Measurements from ENCODE around the gene SH3RF3.

Gene SH3RF3

GRCh38 chr2:109372614-109373013 is 243.6 kb downstream of the SH3RF3 start:
- no peak overlapping the region for H2BK5ac ChIP-seq (ENCODE audit: low read length)
- no peak overlapping the region for H3K18ac ChIP-seq (ENCODE audit: low read length)
- peaks cover 4% of the 10 kb centered on the region in 2 donors for H3K4me1 ChIP-seq (ENCODE audit: control insufficient read depth in 2 of 2, insufficient read depth in 1 of 2, low read depth in 1 of 2, low read length in 2 of 2)
- H2BK15ac ChIP-seq (ENCODE audit: low read length) = no peak overlapping the region
- H3K14ac ChIP-seq (ENCODE audit: low read length) = no peak overlapping the region
- no peak overlapping the region for H2AK5ac ChIP-seq (ENCODE audit: low read depth, low read length)
- no peak overlapping the region for H3K23ac ChIP-seq (ENCODE audit: low read depth, low read length, poor library complexity)
- no peak overlapping the region for H3K27ac ChIP-seq (replicated peaks; ENCODE audit: low read length)
- no peak overlapping the region for H2BK12ac ChIP-seq (ENCODE audit: low read length)
- H2BK120ac ChIP-seq (ENCODE audit: low read depth, low read length) = no peak overlapping the region
- H4K91ac ChIP-seq (ENCODE audit: low read depth, low read length, poor library complexity) = no peak overlapping the region
- H3K79me1 ChIP-seq (ENCODE audit: low read depth, low read length) = no peaks in the 10 kb centered on the region
- no peak overlapping the region for H2AFZ ChIP-seq (ENCODE audit: low read length)
- no peak overlapping the region for H3K4me3 ChIP-seq (ENCODE audit: low read length in 2 of 2)
- H3K9me3 ChIP-seq (replicated peaks in 1 of 2; ENCODE audit: control insufficient read depth in 2 of 2, insufficient read depth in 1 of 2, low read depth in 1 of 2, low read length in 2 of 2) = no peaks in the 10 kb centered on the region
- no peaks in the 10 kb centered on the region for H3K36me3 ChIP-seq (replicated peaks in 1 of 2; ENCODE audit: control insufficient read depth in 2 of 2, insufficient read depth in 2 of 2, low read length in 2 of 2)
- H3K4me2 ChIP-seq (ENCODE audit: insufficient read depth, low read length, poor library complexity, severe bottlenecking) = no peak overlapping the region
- no peak overlapping the region for H4K8ac ChIP-seq (ENCODE audit: low read depth, low read length)
- DNase-seq (ENCODE audit: low spot score) = no peak
- H3K27me3 ChIP-seq (ENCODE audit: control insufficient read depth in 3 of 3, insufficient read depth in 3 of 3, low read depth in 1 of 3, low read length in 3 of 3) = no peaks in the 10 kb centered on the region
- no CpG with 5 or more reads among the region's 7 CpGs for WGBS, 2 donors (ENCODE audit: extremely low coverage in 2 of 2, insufficient read length in 2 of 2, insufficient replicate concordance in 1 of 2)
- no peak overlapping the region for H3K4ac ChIP-seq (ENCODE audit: low read length)
- H3K9ac ChIP-seq (ENCODE audit: low read depth, low read length, poor library complexity) = no peak overlapping the region

GRCh38 chr2:109373791-109374547 is 245.0 kb downstream of the SH3RF3 start:
- Histone ChIP-seq H4K8ac (ENCODE audit: low read depth, low read length) (no peak overlapping the region), H2AK5ac (ENCODE audit: low read depth, low read length) (peak overlapping the region; percentile 30), H3K9ac (ENCODE audit: low read depth, low read length, poor library complexity) (no peak overlapping the region), H3K4me3 (ENCODE audit: low read length in 2 of 2) (no peak overlapping the region), H3K36me3 (replicated peaks in 1 of 2; ENCODE audit: control insufficient read depth in 2 of 2, insufficient read depth in 2 of 2, low read length in 2 of 2) (no peaks in the 10 kb centered on the region), H3K27me3 (ENCODE audit: control insufficient read depth in 3 of 3, insufficient read depth in 3 of 3, low read depth in 1 of 3, low read length in 3 of 3) (peaks cover 0 to 4% (median 0%) of the 10 kb centered on the region in 3 experiments), H3K4ac (ENCODE audit: low read length) (no peak overlapping the region), H2BK5ac (ENCODE audit: low read length) (no peak overlapping the region), H3K4me1 (ENCODE audit: control insufficient read depth in 2 of 2, insufficient read depth in 1 of 2, low read depth in 1 of 2, low read length in 2 of 2) (peaks cover 4% of the 10 kb centered on the region in 2 donors), H3K14ac (ENCODE audit: low read length) (no peak overlapping the region), H3K27ac (replicated peaks; ENCODE audit: low read length) (no peak overlapping the region), H4K91ac (ENCODE audit: low read depth, low read length, poor library complexity) (no peak overlapping the region), H2BK120ac (ENCODE audit: low read depth, low read length) (no peak overlapping the region), H3K23ac (ENCODE audit: low read depth, low read length, poor library complexity) (peak overlapping the region; percentile 25), H2BK15ac (ENCODE audit: low read length) (no peak overlapping the region), H3K4me2 (ENCODE audit: insufficient read depth, low read length, poor library complexity, severe bottlenecking) (no peak overlapping the region), H3K18ac (ENCODE audit: low read length) (peak overlapping the region; percentile 24), H2BK12ac (ENCODE audit: low read length) (no peak overlapping the region), H3K79me1 (ENCODE audit: low read depth, low read length) (no peaks in the 10 kb centered on the region), H2AFZ (ENCODE audit: low read length) (no peak overlapping the region), H3K9me3 (replicated peaks in 1 of 2; ENCODE audit: control insufficient read depth in 2 of 2, insufficient read depth in 1 of 2, low read depth in 1 of 2, low read length in 2 of 2) (no peaks in the 10 kb centered on the region)
- no CpG with 5 or more reads among the region's 10 CpGs for WGBS, 2 donors (ENCODE audit: extremely low coverage in 2 of 2, insufficient read length in 2 of 2, insufficient replicate concordance in 1 of 2)
- DNase-seq (ENCODE audit: low spot score) = no peak

GRCh38 chr2:109374548-109375130 is 245.6 kb downstream of the SH3RF3 start:
- Histone ChIP-seq H3K14ac (ENCODE audit: low read length) (no peak overlapping the region), H2AK5ac (ENCODE audit: low read depth, low read length) (peak overlapping the region; percentile 30), H3K36me3 (replicated peaks in 1 of 2; ENCODE audit: control insufficient read depth in 2 of 2, insufficient read depth in 2 of 2, low read length in 2 of 2) (no peaks in the 10 kb centered on the region), H2AFZ (ENCODE audit: low read length) (no peak overlapping the region), H3K23ac (ENCODE audit: low read depth, low read length, poor library complexity) (no peak overlapping the region), H3K27ac (replicated peaks; ENCODE audit: low read length) (no peak overlapping the region), H4K8ac (ENCODE audit: low read depth, low read length) (no peak overlapping the region), H3K4me3 (ENCODE audit: low read length in 2 of 2) (no peak overlapping the region), H3K18ac (ENCODE audit: low read length) (peak overlapping the region; percentile 39), H2BK5ac (ENCODE audit: low read length) (no peak overlapping the region), H4K91ac (ENCODE audit: low read depth, low read length, poor library complexity) (no peak overlapping the region), H3K9ac (ENCODE audit: low read depth, low read length, poor library complexity) (no peak overlapping the region), H3K27me3 (ENCODE audit: control insufficient read depth in 3 of 3, insufficient read depth in 3 of 3, low read depth in 1 of 3, low read length in 3 of 3) (peaks cover 0 to 11% (median 0%) of the 10 kb centered on the region in 3 experiments), H2BK120ac (ENCODE audit: low read depth, low read length) (no peak overlapping the region), H3K9me3 (replicated peaks in 1 of 2; ENCODE audit: control insufficient read depth in 2 of 2, insufficient read depth in 1 of 2, low read depth in 1 of 2, low read length in 2 of 2) (no peaks in the 10 kb centered on the region), H2BK15ac (ENCODE audit: low read length) (no peak overlapping the region), H3K4me1 (ENCODE audit: control insufficient read depth in 2 of 2, insufficient read depth in 1 of 2, low read depth in 1 of 2, low read length in 2 of 2) (peaks cover 4% of the 10 kb centered on the region in 2 donors), H2BK12ac (ENCODE audit: low read length) (peak overlapping the region; percentile 82), H3K4me2 (ENCODE audit: insufficient read depth, low read length, poor library complexity, severe bottlenecking) (no peak overlapping the region), H3K79me1 (ENCODE audit: low read depth, low read length) (no peaks in the 10 kb centered on the region), H3K4ac (ENCODE audit: low read length) (no peak overlapping the region)
- WGBS, 2 donors (ENCODE audit: extremely low coverage in 2 of 2, insufficient read length in 2 of 2, insufficient replicate concordance in 1 of 2) = no CpG with 5 or more reads among the region's 16 CpGs
- DNase-seq (ENCODE audit: low spot score) = no peak

DNA sequence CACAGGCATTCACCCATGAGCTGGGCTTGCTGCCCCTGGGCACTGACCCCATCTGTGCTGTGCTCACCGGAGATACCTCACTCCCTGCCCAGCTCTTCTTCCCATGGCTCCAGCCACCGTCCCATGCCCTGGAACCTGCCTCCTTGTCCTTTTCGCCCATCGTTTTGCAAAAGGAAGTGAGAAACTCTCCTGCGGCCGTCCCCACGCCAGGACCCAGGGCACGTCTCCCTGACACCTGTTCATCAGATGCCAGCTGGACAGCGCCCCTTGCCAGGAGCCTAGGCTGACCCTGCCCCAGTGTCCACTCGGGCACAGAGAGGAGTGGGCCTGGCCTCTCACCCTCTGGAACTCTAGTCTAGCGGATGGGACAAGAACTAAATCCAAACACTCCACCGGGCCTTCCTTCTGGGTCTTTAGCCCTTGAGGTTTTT is 246.1 kb downstream of the SH3RF3 start:
- no peak overlapping the region for H3K18ac ChIP-seq (ENCODE audit: low read length)
- H3K23ac ChIP-seq (ENCODE audit: low read depth, low read length, poor library complexity) = no peak overlapping the region
- no peak overlapping the region for H3K27ac ChIP-seq (replicated peaks; ENCODE audit: low read length)
- peaks cover 4% of the 10 kb centered on the region in 2 donors for H3K4me1 ChIP-seq (ENCODE audit: control insufficient read depth in 2 of 2, insufficient read depth in 1 of 2, low read depth in 1 of 2, low read length in 2 of 2)
- no peaks in the 10 kb centered on the region for H3K79me1 ChIP-seq (ENCODE audit: low read depth, low read length)
- DNase-seq (ENCODE audit: low spot score) = no peak
- no peak overlapping the region for H2BK120ac ChIP-seq (ENCODE audit: low read depth, low read length)
- no peak overlapping the region for H2AFZ ChIP-seq (ENCODE audit: low read length)
- no peak overlapping the region for H3K9ac ChIP-seq (ENCODE audit: low read depth, low read length, poor library complexity)
- no peak overlapping the region for H2BK12ac ChIP-seq (ENCODE audit: low read length)
- no peak overlapping the region for H2BK15ac ChIP-seq (ENCODE audit: low read length)
- H3K14ac ChIP-seq (ENCODE audit: low read length) = no peak overlapping the region
- no peaks in the 10 kb centered on the region for H3K36me3 ChIP-seq (replicated peaks in 1 of 2; ENCODE audit: control insufficient read depth in 2 of 2, insufficient read depth in 2 of 2, low read length in 2 of 2)
- H3K27me3 ChIP-seq (ENCODE audit: control insufficient read depth in 3 of 3, insufficient read depth in 3 of 3, low read depth in 1 of 3, low read length in 3 of 3) = peaks cover 0 to 13% (median 0%) of the 10 kb centered on the region in 3 experiments
- no peak overlapping the region for H4K8ac ChIP-seq (ENCODE audit: low read depth, low read length)
- H2AK5ac ChIP-seq (ENCODE audit: low read depth, low read length) = no peak overlapping the region
- H2BK5ac ChIP-seq (ENCODE audit: low read length) = no peak overlapping the region
- H3K4ac ChIP-seq (ENCODE audit: low read length) = no peak overlapping the region
- H3K4me2 ChIP-seq (ENCODE audit: insufficient read depth, low read length, poor library complexity, severe bottlenecking) = no peak overlapping the region
- no CpG with 5 or more reads among the region's 12 CpGs for WGBS, 2 donors (ENCODE audit: extremely low coverage in 2 of 2, insufficient read length in 2 of 2, insufficient replicate concordance in 1 of 2)
- H4K91ac ChIP-seq (ENCODE audit: low read depth, low read length, poor library complexity) = no peak overlapping the region
- H3K4me3 ChIP-seq (ENCODE audit: low read length in 2 of 2) = no peak overlapping the region
- no peaks in the 10 kb centered on the region for H3K9me3 ChIP-seq (replicated peaks in 1 of 2; ENCODE audit: control insufficient read depth in 2 of 2, insufficient read depth in 1 of 2, low read depth in 1 of 2, low read length in 2 of 2)
